HL-60 (cell line): ENCODE measurements around the gene ZNF613.
"Not testable (repeated sequence)": the region's sequence is repeated elsewhere in the genome, so short reads cannot be mapped to it uniquely, and the experiment has no call there.

Experiments used
- DNase-seq, 2 experiments: peaks; one replicate each; pipeline ENCODE4 v3.0.0-alpha.2; 2010 to 2020; ENCODE audit warnings: low read depth in 1 of 2, low spot score in 1 of 2
- H3K27ac ChIP-seq: fragments of 250-450 bp; sonication (Bioruptor Pico); replicated peaks from 2 replicates; pipeline ENCODE4 v1.5.1; 2020; ENCODE audit warnings: mild to moderate bottlenecking, moderate library complexity
- H3K27me3 ChIP-seq: fragments of 250-450 bp; sonication (Bioruptor Pico); 2 replicates; pipeline ENCODE4 v1.5.1; 2021; ENCODE audit warnings: mild to moderate bottlenecking, moderate library complexity; ENCODE audit not compliant: insufficient read depth, poor library complexity, severe bottlenecking
- H3K4me3 ChIP-seq: replicated peaks from 2 replicates; pipeline ENCODE4 v1.5.1; 2011; ENCODE audit warnings: mild to moderate bottlenecking, control low read depth, low read length; ENCODE audit not compliant: insufficient read depth
- CTCF ChIP-seq: IDR thresholded peaks from one replicate; pipeline ENCODE4 v1.5.1; 2011; ENCODE audit warnings: low read length, control low read depth, inconsistent platforms; ENCODE audit not compliant: insufficient read depth
- GABPA ChIP-seq: IDR thresholded peaks from 2 replicates; pipeline ENCODE4 v1.6.1; 2012; ENCODE audit warnings: low read depth
- POLR2AphosphoS5 ChIP-seq: IDR thresholded peaks from 2 replicates; pipeline ENCODE4 v1.6.1; 2012; ENCODE audit warnings: low read depth
- REST ChIP-seq: IDR thresholded peaks from 2 replicates; pipeline ENCODE4 v1.6.1; 2012; ENCODE audit warnings: low read depth; ENCODE audit not compliant: insufficient replicate concordance
- SPI1 ChIP-seq: IDR thresholded peaks from 2 replicates; pipeline ENCODE4 v1.6.1; 2012; ENCODE audit warnings: low read depth, mild to moderate bottlenecking, borderline replicate concordance

The ZNF613 gene

GRCh38 chr19:51901860-51902259, 25.4 kb upstream of the ZNF613 start:
- Histone ChIP-seq H3K27me3 (no peaks in the 10 kb centered on the region), H3K4me3 (no peak overlapping the region), H3K27ac (no peak overlapping the region)
- TF ChIP-seq POLR2AphosphoS5 (no peak), CTCF (no peak), GABPA (no peak), REST (no peak), SPI1 (no peak)
- no peak for DNase-seq

- Histone ChIP-seq H3K27ac (peak overlapping the region; percentile 86; the same call in 1 of the 2 replicates), H3K27me3 (no peaks in the 10 kb centered on the region), H3K4me3 (no peak overlapping the region)
- DNase-seq, result no peak
- TF ChIP-seq GABPA, result no peak
Observed at GRCh38 chr19:51903192-51903591, 24.1 kb upstream of the ZNF613 start.

GRCh38 chr19:51904331-51905165, 22.7 kb upstream of the ZNF613 start, which contains the start of gene ZNF649:
TSS of gene ZNF649 (minus strand) at chr19:51905017. CDS start at chr19:51900107, 4,910 bp downstream.
- peak; percentile 88 to 89 for DNase-seq
- Histone ChIP-seq H3K27ac (peak within 1 kb of the TSS; percentile 86), H3K4me3 (peak within 1 kb of the TSS; percentile 85), H3K27me3 (no peaks in the 10 kb centered on the region)
- peak; percentile 90 for TF ChIP-seq POLR2AphosphoS5
- TF ChIP-seq GABPA, result no peak
- TF ChIP-seq REST, result no peak

- H3K27ac ChIP-seq, result peak overlapping the region; percentile 86
- H3K27me3 ChIP-seq, result no peaks in the 10 kb centered on the region
- TF ChIP-seq SPI1 (no peak), GABPA (no peak), REST (no peak), POLR2AphosphoS5 (no peak), CTCF (no peak)
- no peak overlapping the region for H3K4me3 ChIP-seq
- no peak for DNase-seq
Observed at GRCh38 chr19:51905206-51905605, 22.1 kb upstream of the ZNF613 start.

GRCh38 chr19:51905639-51906038, 21.6 kb upstream of the ZNF613 start:
- DNase-seq, H3K4me3 ChIP-seq, H3K27me3 ChIP-seq, H3K27ac ChIP-seq: not testable (repeated sequence)

GRCh38 chr19:51906108-51906507, 21.2 kb upstream of the ZNF613 start:
- H3K27me3 ChIP-seq, DNase-seq, H3K27ac ChIP-seq, H3K4me3 ChIP-seq: not testable (repeated sequence)

- not testable (repeated sequence) for H3K27ac ChIP-seq, H3K4me3 ChIP-seq, H3K27me3 ChIP-seq, DNase-seq
Observed at GRCh38 chr19:51907981-51908380, 19.3 kb upstream of the ZNF613 start.
